RWPE1 (cell line): ENCODE measurements around the gene SEMA6C.

Source experiments
- CTCF ChIA-PET: fragments of 350-600 bp; sonication (Branson Sonifier 250); formaldehyde crosslinking; extraction: SDS; loops from one replicate; lab custom pipeline; 2021; lab: Yijun Ruan, JAX
- POLR2A ChIA-PET: fragments of 400-600 bp; formaldehyde crosslinking; extraction: SDS; loops from one replicate; lab custom pipeline; 2020; ENCODE audit warnings: antibody characterized with exemption; ENCODE audit not compliant: low non-redundant PET; lab: Yijun Ruan, JAX
- DNase-seq: peaks from one replicate; pipeline ENCODE4 v3.0.0; 2012; ENCODE audit warnings: low spot score
- H3K27ac ChIP-seq: fragments of 450-650 bp; 2 replicates; pipeline ENCODE4 v1.5.1; 2017
- TF ChIP-seq, protein P1 (sequence below): fragments of 450-650 bp; conservative IDR thresholded peaks from 2 replicates; pipeline ENCODE4 v1.5.1; 2017; ENCODE audit warnings: low read depth, mild to moderate bottlenecking

SEMA6C gene

DNA sequence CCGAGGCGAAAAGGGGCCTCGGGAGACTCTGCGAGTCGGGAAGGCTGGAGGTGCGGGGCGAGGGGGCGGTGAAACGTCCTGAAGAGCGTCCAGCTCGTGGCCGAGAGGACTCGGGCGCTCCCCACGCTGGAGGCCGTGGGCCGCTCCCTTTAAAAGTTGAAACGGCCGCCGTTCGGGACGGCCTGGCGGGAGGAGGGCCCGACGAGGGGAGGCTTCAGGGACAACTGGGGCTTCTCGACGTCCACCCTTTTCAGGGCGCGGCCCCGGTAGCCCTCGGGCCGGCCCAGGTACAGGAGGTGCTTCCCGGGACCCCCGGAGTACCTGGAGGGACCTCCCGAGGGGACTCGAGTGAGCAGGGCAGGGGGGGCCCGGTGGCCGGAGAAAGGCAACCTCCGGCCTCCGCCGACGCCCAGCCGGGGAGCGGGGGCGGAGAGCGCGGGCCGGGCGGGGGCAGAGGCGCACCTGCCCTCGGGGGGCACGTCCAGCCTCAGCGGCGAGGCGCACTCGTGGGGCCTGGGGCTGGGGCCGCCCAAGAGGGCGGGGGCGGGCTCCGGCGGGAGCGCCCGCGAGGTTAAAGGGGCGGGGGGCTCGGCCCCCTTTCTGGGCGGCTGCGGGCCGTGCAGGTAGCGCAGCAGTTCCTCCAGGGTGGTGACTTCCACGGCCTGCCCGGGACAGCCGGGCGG is 14.0 kb downstream of the SEMA6C start:
- no peak overlapping the region for H3K27ac ChIP-seq
- ChIA-PET POLR2A (no interaction called here), CTCF (interaction anchor here (0.6 kb wide), 1 partner anchor 335 kb away, joined by 3 read pairs; no protein-coding TSS in a partner anchor)
- DNase-seq = no peak
- TF ChIP-seq, protein P1, sequence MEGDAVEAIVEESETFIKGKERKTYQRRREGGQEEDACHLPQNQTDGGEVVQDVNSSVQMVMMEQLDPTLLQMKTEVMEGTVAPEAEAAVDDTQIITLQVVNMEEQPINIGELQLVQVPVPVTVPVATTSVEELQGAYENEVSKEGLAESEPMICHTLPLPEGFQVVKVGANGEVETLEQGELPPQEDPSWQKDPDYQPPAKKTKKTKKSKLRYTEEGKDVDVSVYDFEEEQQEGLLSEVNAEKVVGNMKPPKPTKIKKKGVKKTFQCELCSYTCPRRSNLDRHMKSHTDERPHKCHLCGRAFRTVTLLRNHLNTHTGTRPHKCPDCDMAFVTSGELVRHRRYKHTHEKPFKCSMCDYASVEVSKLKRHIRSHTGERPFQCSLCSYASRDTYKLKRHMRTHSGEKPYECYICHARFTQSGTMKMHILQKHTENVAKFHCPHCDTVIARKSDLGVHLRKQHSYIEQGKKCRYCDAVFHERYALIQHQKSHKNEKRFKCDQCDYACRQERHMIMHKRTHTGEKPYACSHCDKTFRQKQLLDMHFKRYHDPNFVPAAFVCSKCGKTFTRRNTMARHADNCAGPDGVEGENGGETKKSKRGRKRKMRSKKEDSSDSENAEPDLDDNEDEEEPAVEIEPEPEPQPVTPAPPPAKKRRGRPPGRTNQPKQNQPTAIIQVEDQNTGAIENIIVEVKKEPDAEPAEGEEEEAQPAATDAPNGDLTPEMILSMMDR = no peak

DNA sequence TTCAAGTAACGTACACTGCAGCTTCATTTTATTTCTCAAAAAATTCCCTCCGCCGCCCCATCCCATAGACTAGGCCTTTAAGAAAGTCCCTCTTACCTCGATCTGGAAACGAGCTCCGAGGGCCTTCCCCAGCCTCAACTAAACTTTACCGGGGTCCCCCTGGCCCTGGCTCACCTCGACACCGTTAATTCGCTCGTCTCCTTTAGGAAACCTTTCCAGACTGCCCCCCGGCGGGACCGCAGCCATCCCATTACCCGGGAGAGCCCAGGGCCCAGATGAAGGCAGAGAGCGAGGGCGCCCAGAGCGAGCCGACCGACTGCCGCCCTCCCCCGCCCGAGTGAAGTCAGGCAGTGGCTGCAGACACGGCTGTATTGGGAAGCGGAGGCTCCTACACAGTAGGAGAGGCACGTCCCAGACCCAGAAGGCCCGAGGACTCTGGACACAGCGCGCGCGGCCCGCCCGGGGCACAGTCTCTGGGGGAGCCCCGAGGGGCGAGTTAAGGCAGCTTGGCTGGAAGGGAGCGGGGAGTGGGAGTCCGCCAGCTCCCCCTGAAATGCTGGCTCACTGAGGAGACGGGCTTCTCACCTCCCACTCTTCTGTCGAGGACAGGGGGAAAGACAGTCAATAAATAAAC is 14.6 kb downstream of the SEMA6C start:
- TF ChIP-seq, protein P1 = no peak
- no peak for DNase-seq
- peak overlapping the region; percentile 23; the same call in 1 of the 2 replicates for H3K27ac ChIP-seq
- ChIA-PET POLR2A (no interaction called here), CTCF (interaction anchor here (0.6 to 0.7 kb wide), 3 partner anchors 10 to 335 kb away, joined by 3 to 4 read pairs (median 3); no protein-coding TSS in a partner anchor)

DNA sequence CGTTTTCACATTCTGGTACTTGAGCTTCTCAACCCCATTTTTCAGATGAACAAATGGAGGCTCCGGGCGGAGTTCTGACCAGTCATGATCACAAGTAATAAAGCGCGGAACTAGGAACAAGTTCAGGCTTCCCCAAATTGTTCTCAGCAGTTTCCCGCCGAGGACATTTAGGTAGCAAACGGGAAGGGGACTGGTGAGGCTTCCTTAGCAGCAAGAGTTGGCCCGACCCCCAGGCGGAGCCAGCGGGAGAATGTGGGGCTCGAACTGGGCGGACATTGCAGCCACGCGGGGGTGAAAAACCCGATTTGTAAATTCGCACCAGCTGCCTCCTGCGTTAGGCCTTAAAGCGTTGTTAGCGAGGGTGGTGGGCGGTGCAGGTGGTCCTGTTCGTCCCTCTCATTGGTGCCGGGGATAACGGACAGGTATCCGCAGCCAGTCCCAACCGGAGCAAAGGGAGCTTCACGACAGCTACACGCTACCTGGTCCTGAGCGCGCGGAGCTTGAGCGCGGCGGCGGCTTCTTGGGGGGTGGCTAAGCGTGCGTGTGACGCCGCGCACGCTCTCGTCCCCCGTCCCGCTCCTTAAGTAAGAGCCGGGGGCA is 15.3 kb downstream of the SEMA6C start:
- DNase-seq = peak; percentile 71
- ChIA-PET CTCF (interaction anchor here (0.6 to 0.7 kb wide), 2 partner anchors 11 to 121 kb away, joined by 3 to 4 read pairs; no protein-coding TSS in a partner anchor), POLR2A (no interaction called here)
- peak overlapping the region; percentile 23 for H3K27ac ChIP-seq
- TF ChIP-seq, protein P1 = no peak

DNA sequence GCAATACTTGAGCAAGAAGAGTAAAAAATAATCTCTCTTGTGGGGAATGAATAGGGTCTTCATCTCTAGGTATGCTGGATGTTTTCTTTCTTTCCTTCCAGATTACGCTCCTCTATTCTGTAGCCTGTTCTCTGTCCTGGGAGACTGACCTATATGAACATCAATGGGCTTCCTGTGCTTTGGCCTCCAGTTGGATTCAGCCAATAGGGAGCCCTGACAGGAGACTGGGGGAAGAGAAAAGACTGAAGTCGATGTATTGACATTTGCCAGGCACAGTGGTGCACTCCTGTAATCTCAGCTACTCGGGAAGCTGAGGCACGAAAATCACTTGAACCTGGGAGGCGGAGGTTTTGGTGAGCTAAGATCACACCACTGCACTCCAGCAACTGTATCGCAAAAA is 17.6 kb downstream of the SEMA6C start:
- TF ChIP-seq, protein P1 = no peak
- ChIA-PET CTCF (no interaction called here), POLR2A (no interaction called here)
- DNase-seq = no peak
- no peak overlapping the region for H3K27ac ChIP-seq

DNA sequence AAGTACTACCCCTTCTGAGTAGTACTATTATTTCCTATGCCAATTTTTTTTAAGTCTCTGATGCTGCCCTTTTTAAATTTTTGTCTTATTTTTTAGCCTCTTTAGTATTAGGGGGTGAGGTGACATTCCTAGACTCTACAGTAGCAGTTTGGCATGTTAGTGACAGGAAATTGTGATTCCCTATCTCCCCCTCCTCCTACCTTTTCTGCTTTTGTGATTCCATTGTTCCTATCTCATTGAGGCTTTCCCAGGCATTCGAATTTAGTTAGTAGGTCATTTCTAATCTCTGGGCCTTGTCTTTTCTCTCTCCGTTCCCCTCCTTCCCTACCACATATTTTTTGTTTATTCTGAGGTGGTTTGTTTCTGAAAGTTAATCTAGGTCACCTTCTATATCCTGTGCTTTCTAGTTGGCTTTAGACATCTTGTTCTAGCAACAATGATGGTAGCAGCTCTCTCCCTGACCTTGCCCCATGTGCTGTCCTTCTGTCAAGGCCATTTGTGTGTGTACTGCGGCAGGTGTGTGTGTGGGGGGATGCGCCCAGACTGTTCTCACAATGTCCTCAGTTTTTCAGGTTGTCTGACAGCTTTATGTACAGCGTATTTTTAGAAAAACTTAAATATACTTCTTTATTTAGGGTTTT is 21.5 kb downstream of the SEMA6C start:
- POLR2A ChIA-PET = no interaction called here
- CTCF ChIA-PET = interaction anchor here (0.6 kb wide), 1 partner anchor 89 kb away, joined by 6 read pairs; the partner anchor contains the start of gene BNIPL
- TF ChIP-seq, protein P1 = no peak
- no peak overlapping the region for H3K27ac ChIP-seq
- no peak for DNase-seq

DNA sequence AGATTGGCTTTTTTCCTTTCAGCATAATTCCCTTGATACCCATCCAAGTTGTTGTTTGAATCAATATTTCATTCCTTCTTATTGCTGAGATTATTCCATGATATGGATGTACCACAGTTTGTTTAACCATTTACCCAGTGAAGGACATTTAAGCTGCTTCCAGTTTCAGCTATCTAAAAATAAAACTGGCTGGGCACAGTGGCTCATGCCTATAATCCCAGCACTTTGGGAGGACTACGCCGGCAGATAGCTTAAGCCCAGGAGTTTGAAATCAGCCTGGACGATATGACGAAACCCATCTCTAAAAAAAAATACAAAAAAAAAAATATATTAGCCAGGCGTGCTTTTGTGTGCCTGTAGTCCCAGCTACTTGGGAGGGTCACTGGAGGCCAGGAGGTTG is 32.6 kb downstream of the SEMA6C start:
- ChIA-PET CTCF (interaction anchor here (0.6 kb wide), 1 partner anchor 32 kb away, joined by 3 read pairs; no protein-coding TSS in a partner anchor), POLR2A (no interaction called here)
- DNase-seq = no peak
- TF ChIP-seq, protein P1 = no peak
- no peak overlapping the region for H3K27ac ChIP-seq
